Measurements from ENCODE around the gene ZFPM1.
A peak's percentile ranks its signal among the peaks of the same experiment; 100 is the strongest.

The ZFPM1 gene

DNA sequence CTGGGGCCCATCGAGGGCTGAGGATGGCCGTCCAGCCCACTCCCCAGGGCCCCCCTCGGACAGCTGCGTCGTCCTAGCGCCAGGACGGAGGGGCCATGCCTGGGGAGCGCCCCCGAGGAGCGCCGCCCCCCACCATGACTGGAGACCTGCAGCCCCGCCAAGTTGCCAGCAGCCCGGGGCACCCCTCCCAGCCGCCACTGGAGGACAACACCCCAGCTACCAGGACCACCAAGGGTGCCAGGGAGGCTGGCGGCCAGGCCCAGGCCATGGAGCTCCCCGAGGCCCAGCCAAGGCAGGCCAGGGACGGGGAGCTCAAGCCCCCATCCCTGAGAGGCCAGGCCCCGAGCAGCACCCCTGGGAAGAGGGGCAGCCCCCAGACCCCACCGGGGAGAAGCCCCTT, 25.7 kb upstream of the ZFPM1 start:
- no peaks in the 10 kb centered on the region for H3K36me3 Mint-ChIP-seq (ENCODE audit: low read depth)
- H3K4me3 Mint-ChIP-seq, result no peak overlapping the region
- peaks cover 4% of the 10 kb centered on the region for H3K27me3 Mint-ChIP-seq (ENCODE audit: low read depth)
- no peak overlapping the region for H3K27ac Mint-ChIP-seq
- no peaks in the 10 kb centered on the region for H3K9me3 Mint-ChIP-seq
- H3K4me1 Mint-ChIP-seq, result peaks cover 11% of the 10 kb centered on the region
- TF ChIP-seq, protein P1, sequence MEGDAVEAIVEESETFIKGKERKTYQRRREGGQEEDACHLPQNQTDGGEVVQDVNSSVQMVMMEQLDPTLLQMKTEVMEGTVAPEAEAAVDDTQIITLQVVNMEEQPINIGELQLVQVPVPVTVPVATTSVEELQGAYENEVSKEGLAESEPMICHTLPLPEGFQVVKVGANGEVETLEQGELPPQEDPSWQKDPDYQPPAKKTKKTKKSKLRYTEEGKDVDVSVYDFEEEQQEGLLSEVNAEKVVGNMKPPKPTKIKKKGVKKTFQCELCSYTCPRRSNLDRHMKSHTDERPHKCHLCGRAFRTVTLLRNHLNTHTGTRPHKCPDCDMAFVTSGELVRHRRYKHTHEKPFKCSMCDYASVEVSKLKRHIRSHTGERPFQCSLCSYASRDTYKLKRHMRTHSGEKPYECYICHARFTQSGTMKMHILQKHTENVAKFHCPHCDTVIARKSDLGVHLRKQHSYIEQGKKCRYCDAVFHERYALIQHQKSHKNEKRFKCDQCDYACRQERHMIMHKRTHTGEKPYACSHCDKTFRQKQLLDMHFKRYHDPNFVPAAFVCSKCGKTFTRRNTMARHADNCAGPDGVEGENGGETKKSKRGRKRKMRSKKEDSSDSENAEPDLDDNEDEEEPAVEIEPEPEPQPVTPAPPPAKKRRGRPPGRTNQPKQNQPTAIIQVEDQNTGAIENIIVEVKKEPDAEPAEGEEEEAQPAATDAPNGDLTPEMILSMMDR (IDR thresholded peaks at IDR 0.05; ENCODE audit: unreplicated experiment in 3 of 3), result no peak

DNA sequence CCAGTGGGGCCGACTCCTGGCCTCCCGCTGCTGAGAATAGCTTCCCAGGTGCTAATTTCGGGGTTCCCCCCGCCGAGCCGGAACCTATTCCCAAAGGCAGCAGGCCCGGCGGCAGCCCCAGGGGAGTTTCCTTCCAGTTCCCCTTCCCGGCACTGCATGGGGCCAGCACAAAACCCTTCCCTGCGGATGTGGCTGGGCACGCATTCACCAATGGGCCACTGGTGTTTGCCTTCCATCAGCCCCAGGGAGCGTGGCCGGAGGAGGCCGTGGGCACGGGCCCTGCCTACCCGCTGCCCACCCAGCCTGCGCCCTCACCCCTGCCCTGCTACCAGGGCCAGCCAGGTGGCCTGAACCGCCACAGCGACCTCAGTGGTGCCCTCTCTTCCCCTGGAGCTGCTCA, 24.9 kb upstream of the ZFPM1 start:
- Mint-ChIP-seq H3K36me3 (ENCODE audit: low read depth) (no peaks in the 10 kb centered on the region), H3K27ac (no peak overlapping the region), H3K4me1 (peaks cover 11% of the 10 kb centered on the region), H3K9me3 (no peaks in the 10 kb centered on the region), H3K4me3 (no peak overlapping the region), H3K27me3 (ENCODE audit: low read depth) (peaks cover 4% of the 10 kb centered on the region)
- TF ChIP-seq, protein P1 (IDR thresholded peaks at IDR 0.05; ENCODE audit: unreplicated experiment in 3 of 3), result no peak

DNA sequence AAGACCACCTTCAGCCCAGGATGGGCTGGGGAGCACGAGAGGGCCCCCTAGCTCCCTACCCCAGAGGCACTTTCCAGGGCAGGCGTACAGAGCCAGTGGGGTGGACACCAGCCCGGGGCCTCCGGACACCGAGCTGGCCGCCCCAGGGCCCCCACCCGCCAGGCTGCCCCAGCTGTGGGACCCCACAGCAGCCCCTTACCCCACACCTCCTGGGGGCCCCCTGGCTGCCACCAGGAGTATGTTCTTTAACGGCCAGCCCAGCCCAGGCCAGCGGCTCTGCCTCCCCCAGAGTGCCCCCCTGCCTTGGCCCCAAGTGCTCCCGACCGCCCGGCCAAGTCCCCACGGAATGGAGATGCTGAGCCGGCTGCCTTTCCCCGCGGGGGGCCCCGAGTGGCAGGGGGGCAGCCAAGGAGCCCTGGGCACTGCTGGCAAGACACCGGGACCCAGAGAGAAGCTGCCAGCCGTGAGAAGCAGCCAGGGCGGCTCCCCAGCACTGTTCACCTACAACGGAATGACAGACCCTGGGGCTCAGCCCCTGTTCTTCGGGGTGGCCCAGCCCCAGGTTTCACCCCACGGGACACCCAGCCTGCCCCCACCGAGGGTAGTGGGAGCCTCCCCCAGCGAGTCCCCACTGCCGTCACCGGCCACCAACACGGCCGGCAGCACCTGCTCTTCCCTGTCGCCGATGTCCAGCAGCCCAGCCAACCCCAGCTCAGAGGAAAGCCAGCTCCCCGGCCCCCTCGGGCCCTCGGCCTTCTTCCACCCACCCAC, 24.3 kb upstream of the ZFPM1 start:
- TF ChIP-seq, protein P1 (IDR thresholded peaks at IDR 0.05; ENCODE audit: unreplicated experiment in 3 of 3), result peak in 1 of 3 experiments; percentile 19
- Mint-ChIP-seq H3K27ac (no peak overlapping the region), H3K27me3 (ENCODE audit: low read depth) (peaks cover 4% of the 10 kb centered on the region), H3K9me3 (no peaks in the 10 kb centered on the region), H3K4me3 (no peak overlapping the region), H3K4me1 (peaks cover 10% of the 10 kb centered on the region), H3K36me3 (ENCODE audit: low read depth) (no peaks in the 10 kb centered on the region)

DNA sequence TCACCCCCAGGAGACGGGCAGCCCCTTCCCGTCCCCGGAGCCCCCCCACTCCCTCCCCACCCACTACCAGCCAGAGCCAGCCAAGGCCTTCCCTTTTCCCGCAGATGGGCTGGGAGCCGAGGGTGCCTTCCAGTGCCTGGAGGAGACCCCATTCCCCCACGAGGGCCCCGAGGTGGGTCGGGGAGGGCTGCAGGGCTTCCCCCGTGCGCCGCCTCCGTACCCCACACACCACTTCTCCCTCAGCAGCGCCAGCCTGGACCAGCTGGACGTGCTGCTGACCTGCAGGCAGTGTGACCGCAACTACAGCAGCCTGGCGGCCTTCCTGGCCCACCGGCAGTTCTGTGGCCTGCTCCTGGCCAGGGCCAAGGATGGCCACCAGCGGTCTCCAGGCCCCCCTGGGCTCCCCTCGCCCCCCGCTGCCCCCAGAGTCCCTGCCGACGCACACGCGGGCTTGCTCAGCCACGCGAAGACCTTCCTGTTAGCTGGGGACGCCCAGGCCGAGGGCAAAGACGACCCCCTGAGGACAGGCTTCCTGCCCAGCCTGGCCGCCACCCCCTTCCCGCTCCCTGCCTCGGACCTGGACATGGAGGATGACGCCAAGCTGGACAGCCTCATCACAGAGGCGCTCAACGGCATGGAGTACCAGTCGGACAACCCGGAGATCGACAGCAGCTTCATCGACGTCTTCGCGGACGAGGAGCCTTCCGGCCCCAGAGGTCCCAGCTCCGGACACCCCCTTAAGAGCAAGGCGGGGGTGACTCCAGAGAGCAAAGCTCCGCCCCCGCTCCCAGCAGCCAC, 23.5 kb upstream of the ZFPM1 start:
- peaks cover 3% of the 10 kb centered on the region for H3K4me1 Mint-ChIP-seq
- no peaks in the 10 kb centered on the region for H3K9me3 Mint-ChIP-seq
- H3K27me3 Mint-ChIP-seq (ENCODE audit: low read depth), result peaks cover 4% of the 10 kb centered on the region
- H3K4me3 Mint-ChIP-seq, result peak overlapping the region in 1 of 3 experiments; percentile 25
- H3K27ac Mint-ChIP-seq, result no peak overlapping the region
- TF ChIP-seq, protein P1 (IDR thresholded peaks at IDR 0.05; ENCODE audit: unreplicated experiment in 3 of 3), result no peak
- no peaks in the 10 kb centered on the region for H3K36me3 Mint-ChIP-seq (ENCODE audit: low read depth)

DNA sequence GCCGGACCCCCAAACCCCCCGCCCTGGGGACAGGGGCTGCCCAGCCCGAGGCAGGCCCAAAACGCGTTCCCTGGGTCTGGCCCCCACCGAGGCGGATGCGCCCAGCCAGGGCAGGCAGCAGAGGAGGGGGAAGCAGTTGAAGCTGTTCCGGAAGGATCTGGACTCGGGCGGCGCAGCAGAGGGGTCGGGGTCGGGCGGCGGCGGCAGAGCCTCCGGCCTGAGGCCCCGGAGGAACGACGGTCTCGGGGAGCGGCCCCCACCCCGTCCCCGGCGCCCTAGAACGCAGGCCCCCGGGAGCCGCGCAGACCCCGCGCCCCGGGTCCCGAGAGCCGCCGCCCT, 22.9 kb upstream of the ZFPM1 start:
- no peaks in the 10 kb centered on the region for H3K4me1 Mint-ChIP-seq
- TF ChIP-seq, protein P1 (IDR thresholded peaks at IDR 0.05; ENCODE audit: unreplicated experiment in 3 of 3), result no peak
- no peaks in the 10 kb centered on the region for H3K36me3 Mint-ChIP-seq (ENCODE audit: low read depth)
- H3K27ac Mint-ChIP-seq, result no peak overlapping the region
- H3K4me3 Mint-ChIP-seq, result no peak overlapping the region
- peaks cover 7% of the 10 kb centered on the region for H3K27me3 Mint-ChIP-seq (ENCODE audit: low read depth)
- H3K9me3 Mint-ChIP-seq, result no peaks in the 10 kb centered on the region
